K562 (cell line): ENCODE data around the gene AK5.

ENCODE experiments used
- ESRRB ChIP-seq: fragments of 250-450 bp; sonication (Bioruptor Pico); IDR thresholded peaks from 2 replicates; pipeline ENCODE4 v1.5.0; 2020; ENCODE audit warnings: mild to moderate bottlenecking, moderate library complexity, borderline replicate concordance
- POLR2A ChIP-seq: fragments of 450-650 bp; conservative IDR thresholded peaks from 2 replicates; pipeline ENCODE4 v1.6.1; 2016
- POU5F1 ChIP-seq: fragments of 150-350 bp; IDR thresholded peaks from 2 replicates; pipeline ENCODE4 v1.6.1; 2014; ENCODE audit warnings: borderline replicate concordance, low read length, low read depth, mild to moderate bottlenecking; ENCODE audit not compliant: partially characterized antibody
- USF1 ChIP-seq: sonication (generic); formaldehyde crosslinking; IDR thresholded peaks from 2 replicates; pipeline ENCODE4 v1.9.0; 2022; ENCODE audit warnings: mild to moderate bottlenecking, missing genetic modification reagents

GRCh38 chr1:77279929-77280328 lies 1.9 kb upstream of the AK5 start:
- TF ChIP-seq POU5F1 (no peak), USF1 (CRISPR knock-in tag) (no peak), POLR2A (no peak), ESRRB (CRISPR knock-in tag) (no peak)
